GM19240 (cell line): ENCODE results near the gene OR2A14.
"Not testable (repeated sequence)": the region's sequence is repeated elsewhere in the genome, so short reads cannot be mapped to it uniquely, and the experiment has no call there.

ENCODE experiments used
- DNase-seq: peaks from one replicate; pipeline ENCODE4 v3.0.0; 2011; ENCODE audit warnings: low spot score; ENCODE audit not compliant: insufficient read length

Gene OR2A14, protein sequence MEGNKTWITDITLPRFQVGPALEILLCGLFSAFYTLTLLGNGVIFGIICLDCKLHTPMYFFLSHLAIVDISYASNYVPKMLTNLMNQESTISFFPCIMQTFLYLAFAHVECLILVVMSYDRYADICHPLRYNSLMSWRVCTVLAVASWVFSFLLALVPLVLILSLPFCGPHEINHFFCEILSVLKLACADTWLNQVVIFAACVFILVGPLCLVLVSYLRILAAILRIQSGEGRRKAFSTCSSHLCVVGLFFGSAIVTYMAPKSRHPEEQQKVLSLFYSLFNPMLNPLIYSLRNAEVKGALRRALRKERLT

GRCh38 chr7:144122876-144123275, at the start of gene OR2A14:
Gene OR2A14 (plus strand): TSS chr7:144123176. CDS start chr7:144129113, 5,937 bp downstream.
- DNase-seq: no peak

GRCh38 chr7:144074374-144074773, 48.6 kb upstream of the OR2A14 start:
- DNase-seq: no peak

DNA sequence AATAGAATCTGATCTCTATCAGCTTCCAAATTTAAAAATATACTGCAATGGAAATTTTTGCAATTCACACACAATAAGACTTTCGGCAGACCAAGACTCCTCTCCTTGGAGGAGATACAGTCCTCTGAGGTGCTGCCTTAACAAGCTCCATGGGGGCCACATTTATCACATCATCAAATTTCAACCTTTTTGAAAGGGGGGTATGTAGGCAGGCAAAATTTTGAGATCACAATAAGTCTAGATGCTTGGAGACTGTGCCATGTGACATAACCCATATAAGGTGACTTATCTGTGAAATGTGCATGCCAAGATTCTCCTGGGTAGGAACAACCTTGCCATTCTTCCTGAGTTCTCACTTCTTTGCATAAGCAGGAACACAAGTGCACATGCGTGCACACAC, 37.0 kb upstream of the OR2A14 start, which contains the start of gene OR2A12:
Gene OR2A12, plus strand, starts transcription at position 301 of the 400 bp plus-strand sequence. CDS start 8,830 bp downstream, outside the sequence.
- DNase-seq: no peak

DNA sequence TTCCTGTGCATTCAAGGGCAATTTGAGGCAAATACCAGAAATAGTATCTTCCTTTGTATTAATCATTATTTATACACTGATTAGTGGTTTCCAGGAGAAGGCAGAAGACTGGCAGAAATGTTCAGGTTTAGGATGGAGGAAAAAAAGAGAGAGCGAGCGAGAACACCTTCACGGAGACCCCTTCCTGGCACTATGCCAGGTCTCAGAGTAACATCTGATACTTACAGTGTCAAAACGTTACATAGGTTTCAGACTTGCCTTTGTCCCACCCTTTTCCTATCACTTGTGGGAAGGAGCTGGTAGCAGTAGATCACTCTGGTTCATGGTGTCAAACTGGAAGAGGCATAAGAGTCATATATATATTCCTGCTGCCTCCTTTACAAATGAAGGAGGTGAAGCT, 36.2 kb upstream of the OR2A14 start:
- DNase-seq: no peak

GRCh38 chr7:144087230-144087629, 35.7 kb upstream of the OR2A14 start:
- DNase-seq: no peak

GRCh38 chr7:144090667-144091066, 32.3 kb upstream of the OR2A14 start:
- no peak for DNase-seq

DNA sequence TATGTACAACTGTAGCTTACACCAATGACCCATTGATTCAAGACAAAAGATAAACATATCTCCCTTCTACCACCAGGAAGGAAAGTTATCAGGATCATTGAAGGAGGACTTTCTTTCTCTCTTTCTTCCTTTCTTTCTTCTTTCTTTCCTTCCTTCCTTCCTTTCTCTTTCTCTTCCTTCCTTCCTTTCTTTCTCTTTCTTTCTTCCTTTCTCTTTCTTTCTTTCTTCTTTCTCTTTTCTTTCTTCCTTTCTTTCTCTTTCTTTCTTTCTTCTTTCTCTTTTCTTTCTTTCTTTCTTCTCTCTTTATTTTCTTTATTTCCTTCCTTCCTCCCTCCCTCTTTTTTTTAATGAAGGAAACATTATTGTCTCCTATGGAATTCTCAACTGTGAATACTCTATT, 24.2 kb upstream of the OR2A14 start:
- no peak for DNase-seq

GRCh38 chr7:144100607-144101006, 22.4 kb upstream of the OR2A14 start:
- no peak for DNase-seq

DNA sequence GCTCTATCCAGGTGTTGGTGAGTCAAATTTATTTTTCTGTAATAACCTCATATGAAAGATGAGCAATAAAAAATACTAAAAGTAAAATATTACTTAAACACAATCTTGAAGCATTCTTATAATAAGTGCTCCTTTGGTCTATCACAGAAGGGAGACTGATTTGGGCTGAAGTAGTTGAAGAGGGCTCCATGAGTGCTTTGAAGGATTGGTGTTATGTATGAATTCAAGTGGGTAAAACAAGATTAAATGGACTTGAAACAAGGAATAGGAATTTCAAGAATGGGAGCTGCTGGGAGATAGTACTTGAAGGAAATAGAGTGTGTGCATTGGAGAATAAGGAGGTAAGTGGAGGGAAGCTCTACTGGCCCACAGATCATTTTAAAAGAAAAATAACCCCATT, 20.9 kb upstream of the OR2A14 start:
- DNase-seq: no peak

DNA sequence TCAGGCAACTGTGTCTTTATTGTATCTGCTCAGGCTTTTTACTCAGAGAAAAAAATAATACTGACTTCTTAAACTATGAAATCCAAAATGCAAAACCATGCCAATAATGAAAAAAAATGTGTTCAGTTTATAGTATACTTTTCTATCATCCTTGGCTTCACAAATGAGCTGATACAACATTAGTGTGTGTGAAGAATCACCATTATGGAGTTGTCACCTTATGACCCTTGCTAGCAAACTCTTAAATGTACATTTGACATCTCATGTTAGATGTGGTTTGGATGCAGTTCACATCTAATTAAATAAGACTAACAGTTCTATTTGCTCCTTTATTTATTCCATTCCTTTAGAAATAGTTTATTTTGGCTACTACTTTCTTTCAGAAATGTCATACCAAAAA, 17.8 kb upstream of the OR2A14 start:
- no peak for DNase-seq

DNA sequence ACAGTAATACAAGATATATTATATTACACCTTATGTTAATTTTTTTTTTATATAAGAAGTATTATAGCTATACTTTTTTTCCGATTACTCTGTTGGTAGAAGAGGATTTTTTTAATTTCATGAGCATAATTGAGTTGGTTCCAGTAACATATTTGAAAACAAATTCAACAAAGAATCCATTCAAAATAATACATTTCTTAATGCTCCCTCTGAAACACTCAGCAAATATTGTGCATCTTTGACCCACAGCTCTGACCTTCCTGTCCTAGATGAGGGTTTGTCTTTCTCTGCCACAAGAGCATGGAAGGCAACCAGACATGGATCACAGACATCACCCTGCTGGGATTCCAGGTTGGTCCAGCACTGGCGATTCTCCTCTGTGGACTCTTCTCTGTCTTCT, 13.7 kb upstream of the OR2A14 start, which contains the start of gene OR2A2:
Gene OR2A2, plus strand, starts transcription at position 301 of the 400 bp plus-strand sequence. Its CDS starts 0 bp downstream, at position 301.
- no peak for DNase-seq

GRCh38 chr7:144110272-144110671, 12.7 kb upstream of the OR2A14 start:
- DNase-seq: no peak

DNA sequence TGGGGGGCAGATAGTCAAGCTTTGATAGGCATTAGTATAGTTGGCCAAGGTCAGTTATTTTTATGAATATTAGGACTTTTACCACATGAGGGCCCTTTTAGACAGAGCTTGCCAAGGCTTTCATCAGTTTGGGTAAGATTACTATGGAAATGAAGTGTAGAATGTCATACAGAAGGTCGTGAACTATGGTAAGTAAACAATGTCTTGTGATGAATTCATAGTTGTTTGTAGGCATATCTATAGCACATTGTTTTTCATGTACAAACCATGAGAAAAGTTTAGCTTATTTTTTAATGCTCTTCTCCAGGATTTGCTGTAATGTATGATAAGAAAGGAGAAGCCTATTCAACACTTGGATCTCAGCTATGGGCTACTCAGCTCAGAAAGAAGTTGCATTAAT, 9.3 kb upstream of the OR2A14 start:
- DNase-seq: no peak

- no peak for DNase-seq
Observed at GRCh38 chr7:144118341-144118740, 4.6 kb upstream of the OR2A14 start.

GRCh38 chr7:144127714-144128334, 4.8 kb downstream of the OR2A14 start:
- peak; percentile 60 for DNase-seq

DNA sequence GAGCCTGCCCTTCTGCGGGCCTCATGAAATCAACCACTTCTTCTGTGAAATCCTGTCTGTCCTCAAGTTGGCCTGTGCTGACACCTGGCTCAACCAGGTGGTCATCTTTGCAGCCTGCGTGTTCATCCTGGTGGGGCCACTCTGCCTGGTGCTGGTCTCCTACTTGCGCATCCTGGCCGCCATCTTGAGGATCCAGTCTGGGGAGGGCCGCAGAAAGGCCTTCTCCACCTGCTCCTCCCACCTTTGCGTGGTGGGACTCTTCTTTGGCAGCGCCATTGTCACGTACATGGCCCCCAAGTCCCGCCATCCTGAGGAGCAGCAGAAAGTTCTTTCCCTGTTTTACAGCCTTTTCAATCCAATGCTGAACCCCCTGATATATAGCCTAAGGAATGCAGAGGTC, 6.6 kb downstream of the OR2A14 start:
- not testable (repeated sequence) for DNase-seq

- no peak for DNase-seq
Observed at GRCh38 chr7:144130730-144131129, 7.8 kb downstream of the OR2A14 start.

GRCh38 chr7:144132262-144132661, 9.3 kb downstream of the OR2A14 start:
- no peak for DNase-seq

GRCh38 chr7:144133307-144133706, 10.3 kb downstream of the OR2A14 start:
- DNase-seq: no peak

- DNase-seq: no peak
Observed at GRCh38 chr7:144134116-144134515, 11.1 kb downstream of the OR2A14 start.

- no peak for DNase-seq
Observed at GRCh38 chr7:144137501-144137900, 14.5 kb downstream of the OR2A14 start.

DNA sequence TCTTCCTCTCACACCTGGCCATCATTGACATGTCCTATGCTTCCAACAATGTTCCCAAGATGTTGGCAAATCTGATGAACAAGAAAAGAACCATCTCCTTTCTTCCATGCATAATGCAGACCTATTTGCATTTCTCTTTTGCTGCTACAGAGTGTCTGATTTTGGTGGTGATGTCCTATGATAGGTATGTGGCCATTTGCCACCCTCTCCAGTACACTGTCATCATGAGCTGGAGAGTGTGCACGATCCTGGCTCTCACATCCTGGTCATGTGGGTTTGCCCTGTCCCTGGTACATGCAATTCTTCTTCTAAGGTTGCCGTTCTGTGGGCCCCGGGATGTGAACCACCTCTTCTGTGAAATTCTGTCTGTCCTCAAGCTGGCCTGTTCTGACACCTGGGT, 19.2 kb downstream of the OR2A14 start:
- no peak for DNase-seq

- DNase-seq: no peak
Observed at GRCh38 chr7:144144426-144144825, 21.4 kb downstream of the OR2A14 start.
